Activated naive CD8-positive, alpha-beta T cell treated with anti-CD3 and anti-CD28 coated beads, Interleukin-2, amount 10 ng/mL, durations not matched to agents 7 days and 5 days (primary cell): Measurements from ENCODE around the gene PIPOX. TPM values are rescaled to one million over a fixed set of nuclear protein-coding genes. Genes with fewer than 3 reads are reported as not detected.

ENCODE experiments used
- ATAC-seq: fragments of 150-1000 bp; cut with Tn5 transposase; one replicate; pipeline ENCODE4 v1.10.0; 2021; ENCODE audit warnings: low read depth, moderate library complexity
- POLR2A ChIA-PET: fragments of 350-600 bp; sonication (Branson Sonifier 250); formaldehyde crosslinking; loops from one replicate; lab custom pipeline; 2021; ENCODE audit warnings: antibody characterized with exemption; lab: Charles Lee
- DNase-seq: peaks from one replicate; pipeline ENCODE4 v3.0.0; 2021
- H3K27ac Mint-ChIP-seq: one replicate; pipeline ENCODE4 v1.8.0; 2022; ENCODE audit warnings: mild to moderate bottlenecking, mixed read lengths
- H3K27me3 Mint-ChIP-seq: one replicate; pipeline ENCODE4 v1.8.0; 2022; ENCODE audit warnings: mild to moderate bottlenecking, moderate library complexity, mixed read lengths
- H3K36me3 Mint-ChIP-seq: one replicate; pipeline ENCODE4 v1.8.0; 2021; ENCODE audit warnings: mild to moderate bottlenecking, mixed read lengths
- H3K4me1 Mint-ChIP-seq: one replicate; pipeline ENCODE4 v1.8.0; 2021; ENCODE audit warnings: mixed read lengths
- H3K4me3 Mint-ChIP-seq: one replicate; pipeline ENCODE4 v1.8.0; 2022; ENCODE audit warnings: mild to moderate bottlenecking, moderate library complexity, mixed read lengths
- H3K9me3 Mint-ChIP-seq: one replicate; pipeline ENCODE4 v1.8.0; 2021; ENCODE audit warnings: mixed read lengths
- total RNA-seq, 2 experiments: library from RNA; stranded (reverse); gene quantifications; one replicate each; pipeline ENCODE4 v1.2.3, GENCODE V29; 2021

Gene PIPOX
- total RNA-seq, 2 experiments from 2014 or later: 3.0 to 3.5 TPM

DNA sequence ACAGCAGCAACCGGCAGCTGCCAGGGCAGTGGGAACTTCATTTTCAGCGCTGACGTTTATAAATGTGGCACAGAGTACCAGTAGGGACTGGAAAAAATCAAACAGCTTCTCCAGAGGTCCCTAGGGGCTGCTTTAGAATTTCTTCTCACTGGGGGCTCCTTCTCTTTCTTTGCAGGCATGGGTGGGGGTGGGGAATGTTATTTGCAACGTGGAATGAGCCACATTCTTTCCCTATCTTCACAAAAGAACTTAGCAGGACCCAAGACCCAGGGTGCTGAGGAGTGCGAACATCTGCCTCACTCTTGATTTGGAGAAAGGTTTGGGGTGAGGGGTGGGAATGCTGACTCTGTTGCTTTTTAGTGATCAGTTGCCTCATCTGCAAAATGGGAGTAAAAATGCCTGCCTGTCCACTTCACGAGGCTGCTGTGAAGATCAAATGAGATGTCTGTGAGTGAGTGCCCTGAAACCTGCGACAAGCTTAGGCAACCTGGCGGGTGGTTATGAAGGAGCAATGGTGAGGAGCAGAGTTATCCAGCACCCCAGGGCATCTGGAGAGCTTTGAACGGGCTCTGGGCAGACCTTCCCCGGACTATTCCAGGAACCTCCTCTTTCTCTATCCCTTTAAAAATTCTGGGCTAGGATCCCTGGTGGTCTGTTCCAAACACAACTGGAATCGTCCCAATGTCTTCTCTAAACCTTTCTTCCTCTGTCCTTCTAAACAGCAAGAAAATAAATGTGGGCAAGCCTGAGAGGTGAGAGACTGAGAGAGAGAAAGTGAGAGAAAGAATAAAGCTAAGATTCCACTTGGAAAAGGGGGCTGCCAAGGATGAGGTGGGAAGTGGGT, 10.7 kb upstream of the PIPOX start:
- H3K9me3 Mint-ChIP-seq: peaks cover 10% of the 10 kb centered on the region
- POLR2A ChIA-PET: no interaction called here
- peaks cover 50% of the 10 kb centered on the region for H3K27me3 Mint-ChIP-seq
- H3K27ac Mint-ChIP-seq: no peak overlapping the region
- DNase-seq (no peak), ATAC-seq (no peak)
- no peaks in the 10 kb centered on the region for H3K4me1 Mint-ChIP-seq
- no peak overlapping the region for H3K4me3 Mint-ChIP-seq
- peaks cover 2% of the 10 kb centered on the region for H3K36me3 Mint-ChIP-seq

DNA sequence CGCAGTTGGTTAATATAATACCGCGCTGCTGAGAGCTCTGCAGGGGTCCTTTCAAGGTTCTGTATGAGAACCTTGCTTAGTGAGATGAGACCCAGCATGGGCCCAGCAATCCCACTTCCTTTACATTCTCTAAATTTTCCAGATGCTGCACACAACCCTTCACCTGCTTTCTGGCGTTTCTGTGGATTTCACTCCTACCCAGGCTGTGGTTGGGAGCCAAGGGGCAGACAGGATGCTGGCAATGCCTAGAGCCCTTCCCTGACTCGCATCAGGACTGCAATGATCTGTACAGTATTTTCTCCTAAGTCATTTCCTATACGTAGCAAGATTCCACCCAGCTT, 10.1 kb upstream of the PIPOX start:
- peaks cover 10% of the 10 kb centered on the region for H3K9me3 Mint-ChIP-seq
- peaks cover 2% of the 10 kb centered on the region for H3K36me3 Mint-ChIP-seq
- ATAC-seq (no peak), DNase-seq (no peak)
- POLR2A ChIA-PET: no interaction called here
- peaks cover 49% of the 10 kb centered on the region for H3K27me3 Mint-ChIP-seq
- H3K4me1 Mint-ChIP-seq: no peaks in the 10 kb centered on the region
- no peak overlapping the region for H3K27ac Mint-ChIP-seq
- no peak overlapping the region for H3K4me3 Mint-ChIP-seq

DNA sequence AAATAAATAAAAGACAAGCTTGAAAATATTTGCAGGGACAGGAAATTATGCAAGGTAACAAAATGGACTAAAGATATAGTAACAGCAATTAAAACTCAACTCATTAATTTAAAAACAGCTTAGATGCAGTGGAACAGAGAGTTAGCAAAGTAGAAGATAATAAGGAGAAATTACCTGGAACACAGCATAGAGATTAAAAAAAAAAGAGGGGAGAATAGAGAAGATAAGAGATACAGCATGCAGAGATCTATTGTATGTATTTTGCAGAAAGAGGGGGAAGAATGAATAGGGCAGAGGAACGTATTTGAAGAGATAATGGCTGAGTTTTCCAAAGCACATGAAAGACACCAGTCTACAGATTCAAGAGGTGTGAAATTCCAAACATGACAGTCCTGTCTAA, 8.4 kb upstream of the PIPOX start:
- DNase-seq (no peak), ATAC-seq (no peak)
- POLR2A ChIA-PET: no interaction called here
- H3K9me3 Mint-ChIP-seq: peaks cover 10% of the 10 kb centered on the region
- H3K27me3 Mint-ChIP-seq: peaks cover 38% of the 10 kb centered on the region
- H3K36me3 Mint-ChIP-seq: peaks cover 2% of the 10 kb centered on the region
- no peak overlapping the region for H3K4me3 Mint-ChIP-seq
- H3K27ac Mint-ChIP-seq: no peak overlapping the region
- H3K4me1 Mint-ChIP-seq: no peaks in the 10 kb centered on the region

DNA sequence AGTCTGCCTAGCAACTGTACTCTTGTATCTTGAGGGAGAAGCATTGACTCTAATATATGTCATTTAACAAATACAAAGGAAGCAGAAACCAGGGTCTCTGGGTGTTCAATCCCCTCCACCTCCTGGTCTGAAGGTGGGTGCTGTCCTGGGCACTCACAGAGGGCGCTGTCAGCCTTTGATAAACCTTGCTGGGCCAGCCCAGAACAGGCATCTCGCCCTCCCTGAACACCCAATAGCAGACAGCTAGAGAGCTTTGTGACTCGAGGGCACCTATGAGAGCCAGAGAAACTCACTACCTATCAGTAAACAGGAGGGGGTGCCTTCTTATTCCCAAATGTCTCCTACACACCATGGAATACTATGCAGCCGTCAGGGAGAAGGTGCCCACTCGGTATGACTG, 6.4 kb upstream of the PIPOX start:
- no peak for ATAC-seq

DNA sequence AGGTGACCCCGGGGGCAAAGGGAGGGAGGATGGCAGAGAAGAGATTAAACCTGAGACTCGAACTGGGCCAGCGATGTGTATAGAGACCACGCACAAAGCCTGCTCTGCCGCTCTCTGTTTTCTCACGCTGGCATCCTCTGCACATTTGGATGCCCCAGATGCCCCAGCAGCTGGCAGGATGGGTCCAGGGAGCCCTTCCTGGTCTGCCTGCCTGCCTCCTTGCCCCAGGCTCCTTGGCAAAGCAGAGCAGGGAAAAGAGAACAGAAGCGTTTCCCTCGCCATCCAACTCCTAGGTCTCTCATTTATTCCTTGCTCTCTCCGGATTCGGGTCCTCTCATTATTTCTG, 5.2 kb upstream of the PIPOX start:
- no peak overlapping the region for H3K27ac Mint-ChIP-seq
- H3K4me1 Mint-ChIP-seq: peaks cover 4% of the 10 kb centered on the region
- no peak overlapping the region for H3K4me3 Mint-ChIP-seq
- ATAC-seq: no peak
- POLR2A ChIA-PET: no interaction called here
- peaks cover 2% of the 10 kb centered on the region for H3K36me3 Mint-ChIP-seq
- DNase-seq: no peak
- H3K9me3 Mint-ChIP-seq: peaks cover 10% of the 10 kb centered on the region
- peaks cover 23% of the 10 kb centered on the region for H3K27me3 Mint-ChIP-seq

More for the DNA sequence above, 6.4 kb upstream of the PIPOX start:
- Mint-ChIP-seq H3K9me3 (peaks cover 10% of the 10 kb centered on the region), H3K4me1 (no peaks in the 10 kb centered on the region), H3K27ac (no peak overlapping the region), H3K4me3 (no peak overlapping the region), H3K27me3 (peaks cover 33% of the 10 kb centered on the region), H3K36me3 (peaks cover 2% of the 10 kb centered on the region)
- POLR2A ChIA-PET: no interaction called here
- no peak for DNase-seq

DNA sequence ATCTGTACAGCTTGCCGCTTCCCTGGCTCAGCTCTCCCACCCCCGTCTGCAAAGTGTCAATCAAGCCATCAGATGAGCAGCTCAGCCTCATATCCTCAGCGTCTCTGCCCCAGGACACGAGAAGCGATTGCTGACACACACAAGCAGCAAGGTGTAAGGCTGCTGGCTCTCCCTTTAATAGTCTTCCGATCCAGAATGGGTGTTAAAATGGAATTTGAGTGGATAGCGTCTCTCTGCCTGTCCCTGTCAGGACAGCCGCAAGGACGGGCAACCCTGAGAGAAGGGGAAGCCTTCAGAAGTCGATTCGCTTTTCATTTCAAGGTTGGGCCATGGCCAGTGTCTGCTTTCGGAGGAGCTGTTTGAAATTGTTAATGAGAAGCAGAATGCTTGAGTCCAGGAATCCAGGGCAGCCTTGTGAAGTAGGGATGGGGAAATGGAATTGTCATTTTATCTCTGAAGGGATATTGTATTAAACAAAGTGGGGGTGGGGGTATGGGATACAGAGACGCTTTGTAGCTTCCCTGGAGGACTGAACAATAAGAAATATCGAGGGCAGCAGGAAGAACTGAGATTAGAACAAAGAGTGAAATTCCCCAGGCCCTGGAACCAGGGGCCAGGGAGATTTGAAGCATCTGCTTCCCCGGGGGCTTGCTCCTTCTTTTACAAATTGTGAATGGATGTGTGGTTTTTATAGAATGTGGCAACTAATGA, 4.7 kb upstream of the PIPOX start:
- H3K4me3 Mint-ChIP-seq: no peak overlapping the region
- no peak overlapping the region for H3K27ac Mint-ChIP-seq
- H3K27me3 Mint-ChIP-seq: peaks cover 20% of the 10 kb centered on the region
- peaks cover 8% of the 10 kb centered on the region for H3K4me1 Mint-ChIP-seq
- POLR2A ChIA-PET: no interaction called here
- DNase-seq (no peak), ATAC-seq (no peak)
- peaks cover 10% of the 10 kb centered on the region for H3K9me3 Mint-ChIP-seq
- peaks cover 2% of the 10 kb centered on the region for H3K36me3 Mint-ChIP-seq

DNA sequence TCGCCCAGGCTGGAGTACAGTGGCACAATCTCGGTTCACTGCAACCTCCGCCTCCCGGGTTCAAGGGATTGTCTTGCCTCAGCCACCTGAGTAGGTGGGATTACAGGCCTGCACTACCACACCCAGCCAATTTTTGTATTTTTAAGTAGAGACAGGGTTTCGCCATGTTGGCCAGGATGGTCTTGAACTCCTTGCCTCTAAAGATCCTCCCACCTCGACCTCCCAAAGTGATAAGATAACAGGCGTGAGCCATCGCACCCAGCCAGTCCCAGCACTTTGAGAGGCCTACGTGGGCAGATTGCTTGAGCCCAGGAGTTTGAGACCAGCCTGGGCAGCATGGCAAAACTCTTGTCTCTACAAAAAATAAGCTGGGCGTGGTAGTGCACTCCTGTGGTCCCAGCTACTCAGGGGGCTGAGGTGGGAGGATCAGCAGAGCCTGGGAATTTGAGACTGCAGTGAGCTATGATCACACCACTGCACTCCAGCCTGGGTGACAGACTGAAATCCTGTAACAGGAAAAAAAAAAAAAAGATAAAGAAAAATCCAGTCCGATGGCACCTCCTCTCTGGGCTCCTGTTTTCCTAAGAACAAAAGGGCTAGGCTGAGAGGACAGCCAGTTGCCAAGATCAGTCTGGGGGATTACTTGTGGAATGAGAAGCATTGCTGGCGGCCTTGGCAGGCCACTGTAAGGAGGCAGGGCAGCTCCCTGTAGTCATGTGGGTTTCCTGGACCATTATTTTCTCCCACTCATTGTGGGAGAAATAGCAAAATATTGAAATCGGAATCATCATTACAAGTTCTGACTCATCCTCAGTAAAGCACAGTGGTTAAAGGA, 3.0 kb upstream of the PIPOX start:
- Mint-ChIP-seq H3K27ac (no peak overlapping the region), H3K27me3 (peaks cover 11% of the 10 kb centered on the region), H3K4me3 (no peak overlapping the region), H3K9me3 (peaks cover 3% of the 10 kb centered on the region), H3K4me1 (peaks cover 11% of the 10 kb centered on the region), H3K36me3 (peaks cover 2% of the 10 kb centered on the region)
- ATAC-seq (no peak), DNase-seq (no peak)
- POLR2A ChIA-PET: no interaction called here

DNA sequence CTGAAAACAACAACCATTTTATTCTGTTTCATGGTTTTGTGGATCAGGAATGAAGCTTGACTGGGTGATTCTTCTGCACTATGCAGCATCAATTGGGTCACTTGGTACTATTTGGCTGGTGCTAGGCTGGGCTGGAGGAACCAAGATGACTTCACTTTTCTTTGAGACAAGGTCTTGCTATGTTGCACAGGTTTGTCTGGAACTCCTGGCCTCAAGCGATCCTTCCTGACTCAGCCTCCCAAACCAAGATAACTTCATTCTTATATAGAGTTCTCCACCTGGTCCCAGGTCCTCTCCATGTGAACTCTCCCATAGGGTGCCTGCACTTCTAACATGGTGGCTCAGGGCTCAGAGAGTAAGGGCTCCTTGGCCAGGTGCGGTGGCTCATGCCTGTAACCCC, 1.9 kb upstream of the PIPOX start:
- ATAC-seq (no peak), DNase-seq (no peak)
- H3K4me3 Mint-ChIP-seq: no peak overlapping the region
- no peaks in the 10 kb centered on the region for H3K9me3 Mint-ChIP-seq
- H3K27ac Mint-ChIP-seq: no peak overlapping the region
- POLR2A ChIA-PET: no interaction called here
- peaks cover 11% of the 10 kb centered on the region for H3K4me1 Mint-ChIP-seq
- H3K27me3 Mint-ChIP-seq: peaks cover 6% of the 10 kb centered on the region
- H3K36me3 Mint-ChIP-seq: no peaks in the 10 kb centered on the region

DNA sequence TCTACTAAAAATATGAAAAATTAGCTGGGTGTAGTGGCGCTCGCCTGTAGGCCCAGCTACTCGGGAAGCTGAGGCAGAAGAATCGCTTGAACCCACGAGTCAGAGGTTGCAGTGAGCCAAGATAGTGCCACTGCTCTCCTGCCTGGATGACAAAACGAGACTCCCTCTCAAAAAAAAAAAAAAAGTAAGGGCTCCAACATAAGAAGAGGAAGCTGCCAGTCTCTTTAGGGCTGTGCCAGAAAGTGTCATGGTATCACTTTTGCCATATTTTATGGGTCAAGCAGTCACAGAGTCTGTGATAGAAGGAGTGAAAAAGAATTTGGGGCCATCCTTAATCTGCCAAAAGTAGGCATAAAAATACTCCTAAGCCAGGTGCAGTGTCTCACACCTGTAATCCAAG, 1.4 kb upstream of the PIPOX start:
- Mint-ChIP-seq H3K36me3 (no peaks in the 10 kb centered on the region), H3K9me3 (no peaks in the 10 kb centered on the region), H3K4me1 (peaks cover 11% of the 10 kb centered on the region), H3K27ac (no peak overlapping the region), H3K4me3 (no peak overlapping the region), H3K27me3 (peaks cover 6% of the 10 kb centered on the region)
- ATAC-seq (no peak), DNase-seq (no peak)
- POLR2A ChIA-PET: no interaction called here

DNA sequence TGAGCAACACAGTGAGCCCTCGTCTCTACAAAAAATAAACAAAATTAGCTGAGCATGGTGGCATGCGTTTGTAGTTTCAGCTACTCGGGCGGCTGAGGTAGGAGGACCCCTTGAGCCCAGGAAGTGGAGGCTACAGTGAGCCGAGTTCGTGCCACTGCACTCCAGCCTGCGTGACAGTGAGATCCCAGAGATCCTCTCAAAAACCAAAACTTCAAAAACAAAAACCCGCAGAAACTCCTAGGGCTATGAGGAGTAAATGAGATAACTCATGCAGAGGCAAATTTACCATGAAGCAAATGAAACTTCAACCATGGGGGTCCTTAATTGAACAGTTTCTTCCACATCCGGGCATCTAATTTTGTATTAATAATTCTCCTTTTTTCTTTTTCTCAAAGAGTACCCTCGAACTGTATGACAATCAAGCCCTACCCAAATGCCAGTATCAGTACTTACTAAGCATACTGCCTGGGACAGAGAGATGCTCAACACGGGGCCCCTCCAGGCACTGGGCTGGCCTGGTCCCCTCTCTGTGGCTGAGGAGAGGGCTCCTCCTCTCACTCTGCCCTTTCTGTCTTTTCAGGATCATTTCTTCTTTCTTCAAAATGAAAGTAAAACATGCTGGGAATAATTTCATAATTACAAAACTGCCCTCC, 789 bp upstream of the PIPOX start:
- POLR2A ChIA-PET: no interaction called here
- ATAC-seq (no peak), DNase-seq (no peak)
- H3K36me3 Mint-ChIP-seq: no peaks in the 10 kb centered on the region
- no peak overlapping the region for H3K27ac Mint-ChIP-seq
- H3K27me3 Mint-ChIP-seq: peaks cover 9% of the 10 kb centered on the region
- H3K4me1 Mint-ChIP-seq: peaks cover 11% of the 10 kb centered on the region
- H3K4me3 Mint-ChIP-seq: no peak overlapping the region
- no peaks in the 10 kb centered on the region for H3K9me3 Mint-ChIP-seq

DNA sequence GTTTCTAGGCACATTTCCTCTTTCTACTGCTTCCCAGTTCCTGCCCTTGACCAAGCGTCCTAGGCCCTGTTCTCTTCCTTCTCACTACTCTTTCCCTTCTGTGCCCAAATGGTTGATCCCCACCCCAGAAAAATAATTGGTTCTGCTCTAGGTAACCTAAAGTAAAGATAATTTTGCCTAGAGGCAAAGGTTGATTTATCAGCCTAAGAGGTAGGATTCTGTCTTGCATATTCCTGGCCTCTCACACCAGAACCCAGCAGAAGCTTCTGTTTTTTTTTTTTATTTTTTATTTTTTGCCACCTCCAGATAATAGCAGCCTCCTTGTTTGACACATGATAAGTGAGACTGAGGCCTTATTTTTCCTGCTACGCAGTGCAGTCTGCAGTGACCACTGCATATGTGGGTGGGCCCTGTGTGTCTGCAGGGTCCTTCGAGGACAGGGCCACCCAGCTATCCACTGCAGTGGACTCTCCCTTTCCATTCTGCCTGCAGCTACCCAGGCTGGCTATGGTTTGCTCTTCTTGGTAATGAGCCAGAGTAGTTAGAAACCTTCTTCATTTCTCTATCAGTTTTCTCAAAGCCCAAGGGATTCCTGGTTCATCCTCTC, 701 bp downstream of the PIPOX start:
- Mint-ChIP-seq H3K36me3 (no peaks in the 10 kb centered on the region), H3K27me3 (peaks cover 13% of the 10 kb centered on the region), H3K4me3 (no peak overlapping the region), H3K4me1 (peaks cover 11% of the 10 kb centered on the region), H3K9me3 (no peaks in the 10 kb centered on the region), H3K27ac (no peak overlapping the region)
- DNase-seq: no peak
- no peak for ATAC-seq
- POLR2A ChIA-PET: no interaction called here

DNA sequence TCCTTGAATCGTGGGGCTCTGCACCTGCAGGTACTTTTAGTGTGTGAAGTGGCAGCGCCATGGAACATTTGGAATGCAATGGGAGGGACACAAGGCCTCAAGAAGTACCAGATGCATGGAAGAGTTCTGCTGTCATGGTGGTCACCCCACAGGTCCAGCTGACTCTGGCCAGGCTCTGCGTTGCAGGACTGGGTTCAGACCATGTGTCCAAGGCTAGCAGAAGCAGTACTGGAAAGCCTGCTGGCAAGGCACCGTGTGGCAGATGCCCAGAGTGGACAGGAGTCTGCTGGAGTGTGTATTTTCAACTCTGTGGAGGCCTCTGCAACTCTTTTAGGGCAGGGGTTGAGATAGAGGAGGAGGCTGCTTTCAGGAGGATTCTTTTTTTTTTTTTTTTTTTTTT, 2.1 kb downstream of the PIPOX start:
- Mint-ChIP-seq H3K27ac (no peak overlapping the region), H3K4me1 (peaks cover 11% of the 10 kb centered on the region), H3K4me3 (no peak overlapping the region), H3K9me3 (no peaks in the 10 kb centered on the region), H3K27me3 (peaks cover 18% of the 10 kb centered on the region), H3K36me3 (no peaks in the 10 kb centered on the region)
- POLR2A ChIA-PET: no interaction called here
- no peak for ATAC-seq
- DNase-seq: no peak
